Activated naive CD8-positive, alpha-beta T cell treated with anti-CD3 and anti-CD28 coated beads, Interleukin-2, amount 50 U/mL, for 16 hours (primary cell): ENCODE results near the gene TUBGCP2.
"Not testable (repeated sequence)": the region's sequence is repeated elsewhere in the genome, so short reads cannot be mapped to it uniquely, and the experiment has no call there.

Experiments used
- DNase-seq: peaks from one replicate; pipeline ENCODE4 v3.0.0-alpha.2; 2020; ENCODE audit warnings: low read depth, low spot score

The TUBGCP2 gene

DNA sequence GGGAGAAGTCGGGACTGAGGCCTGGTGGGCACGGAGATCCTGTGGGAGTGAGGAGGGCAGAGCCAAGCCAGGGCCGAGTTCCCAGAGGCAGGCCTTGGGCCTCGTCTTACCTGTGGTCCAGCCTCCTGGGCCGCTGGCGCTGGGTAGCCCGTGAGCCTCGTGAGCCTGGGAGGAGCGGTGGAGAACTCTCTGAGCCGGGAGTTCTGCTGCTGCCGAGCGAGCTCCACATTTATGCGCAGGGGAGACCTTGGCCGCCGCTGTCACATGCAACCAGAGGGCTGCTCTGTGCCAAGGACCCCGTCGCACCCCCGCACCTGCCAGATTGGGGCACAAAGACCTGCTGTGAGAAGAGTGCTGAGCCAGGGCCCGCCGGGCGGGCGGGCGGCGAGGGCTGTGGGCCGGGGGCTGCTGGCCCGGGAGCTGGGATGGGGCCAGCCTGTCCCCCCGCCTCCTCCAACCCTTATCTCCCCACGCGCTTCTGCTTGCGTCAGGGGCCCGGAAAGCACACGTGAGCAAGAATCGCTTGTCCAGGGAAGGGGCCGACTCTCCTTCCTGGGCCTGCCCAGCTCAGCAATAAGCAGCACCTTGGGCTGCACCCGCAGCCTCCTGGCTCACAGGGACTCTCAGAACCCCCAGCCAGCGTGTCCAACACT lies 60.9 kb downstream of the TUBGCP2 start:
- DNase-seq = no peak

DNA sequence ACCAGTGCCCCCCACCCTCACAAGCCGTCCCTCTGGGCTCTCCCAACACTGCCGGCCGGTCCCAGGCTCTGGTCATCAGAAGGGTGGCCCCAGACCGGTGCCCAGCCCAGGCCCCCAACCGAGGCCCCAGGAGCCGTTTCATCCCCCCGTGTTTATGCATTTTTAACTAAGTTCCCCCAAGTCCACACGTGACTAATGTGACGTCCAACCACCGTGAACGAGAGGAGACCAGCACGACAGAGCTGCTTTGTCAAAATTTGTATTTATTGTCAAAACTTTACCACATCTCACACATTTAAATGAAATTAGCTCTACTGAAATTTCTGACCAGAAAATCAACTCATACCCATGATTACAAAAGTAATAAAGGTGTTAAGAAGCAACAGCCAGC lies 62.4 kb downstream of the TUBGCP2 start:
- DNase-seq = no peak

DNA sequence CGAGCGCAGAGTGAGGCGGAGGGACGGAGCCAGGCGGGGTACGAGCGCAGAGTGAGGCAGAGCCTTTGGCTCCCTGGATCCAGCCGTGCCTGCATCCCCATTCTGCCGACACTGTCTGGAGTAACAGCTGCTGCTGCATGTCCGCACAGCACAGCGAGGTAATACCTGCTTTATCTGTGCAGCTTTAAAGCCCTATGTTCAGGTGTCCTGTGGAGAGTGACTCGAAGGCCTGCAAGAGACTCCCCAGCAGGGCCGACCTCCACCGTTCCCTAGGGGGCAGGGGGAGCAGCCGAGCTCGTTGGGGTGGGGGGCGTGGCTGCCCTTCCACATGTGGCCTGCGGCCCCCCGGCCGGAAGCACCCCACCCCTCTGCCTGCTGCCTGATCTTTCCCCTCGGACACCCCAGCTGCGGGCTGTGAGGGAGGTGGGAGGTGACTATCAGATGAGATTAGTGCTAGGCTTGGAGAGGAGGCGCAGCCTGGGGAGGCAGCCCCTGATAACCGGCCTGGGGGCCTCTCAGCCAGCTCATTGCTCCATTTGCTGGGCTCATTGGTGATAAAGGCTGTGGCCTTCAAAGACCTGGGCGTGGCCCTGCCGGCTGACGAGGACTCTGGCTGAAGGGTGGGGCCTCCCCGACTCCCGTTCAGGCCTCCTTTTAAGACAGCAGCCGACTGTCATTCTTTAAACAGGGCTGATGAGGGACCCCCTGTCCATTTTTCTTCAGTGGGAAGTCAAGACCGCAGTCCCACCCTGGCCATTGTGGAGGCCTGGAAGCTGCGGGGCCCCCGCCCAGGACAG lies 63.0 kb downstream of the TUBGCP2 start:
- DNase-seq = no peak

DNA sequence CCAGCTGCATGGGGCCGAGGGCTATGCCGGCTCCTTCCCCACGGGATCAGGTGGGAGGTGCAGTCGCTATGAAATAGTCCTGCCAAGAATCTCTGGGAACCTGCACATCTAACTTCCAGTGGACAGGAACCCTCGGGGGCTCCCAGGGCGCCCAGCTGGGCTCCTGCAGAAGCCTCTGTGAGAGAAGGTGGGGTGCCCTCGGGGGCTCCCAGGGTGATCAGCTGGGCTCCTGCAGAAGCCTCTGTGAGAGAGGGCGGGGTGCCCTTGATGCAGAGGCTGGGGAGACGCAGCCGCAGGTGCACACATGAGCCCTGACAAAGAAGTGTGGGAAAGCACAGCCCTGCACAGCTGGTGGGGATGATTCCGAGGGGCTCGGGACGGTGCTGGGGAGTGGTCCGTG lies 65.1 kb downstream of the TUBGCP2 start:
- DNase-seq = no peak

DNA sequence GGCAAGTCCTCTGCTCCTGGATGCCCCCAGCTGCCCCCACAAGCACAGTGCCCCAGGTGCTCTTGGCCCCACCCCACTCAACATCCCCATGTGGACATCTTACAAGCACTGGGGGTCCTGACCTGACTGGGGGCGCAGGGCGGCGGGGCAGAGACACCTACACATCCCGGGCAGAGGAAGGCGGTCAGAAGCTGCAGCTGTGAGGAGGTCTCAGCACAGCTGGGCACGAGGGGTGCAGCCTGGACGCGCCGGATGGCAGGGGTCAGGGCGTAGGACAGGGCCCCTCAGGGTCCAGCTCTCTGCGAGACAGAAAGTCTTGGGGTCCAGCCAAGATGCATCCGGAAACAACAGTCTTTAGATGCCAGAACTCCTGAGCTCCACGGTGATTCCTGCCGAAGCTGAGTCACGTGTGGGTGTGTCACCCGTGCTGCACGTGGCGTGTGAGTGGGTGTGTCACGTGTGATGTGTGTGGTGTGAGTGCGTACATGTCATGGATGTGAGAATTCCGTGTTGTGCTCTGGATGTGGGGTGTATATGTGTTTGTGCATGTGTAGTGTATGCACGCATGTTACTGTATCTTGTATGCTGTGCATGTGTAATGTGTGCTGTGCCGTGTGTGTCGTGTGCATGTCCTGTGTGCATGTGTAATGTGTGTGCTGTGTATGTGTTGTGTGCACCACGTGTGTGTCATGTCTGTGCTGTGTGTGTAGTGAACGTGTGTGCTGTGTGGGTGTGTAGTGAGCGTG lies 65.9 kb downstream of the TUBGCP2 start:
- DNase-seq = no peak

DNA sequence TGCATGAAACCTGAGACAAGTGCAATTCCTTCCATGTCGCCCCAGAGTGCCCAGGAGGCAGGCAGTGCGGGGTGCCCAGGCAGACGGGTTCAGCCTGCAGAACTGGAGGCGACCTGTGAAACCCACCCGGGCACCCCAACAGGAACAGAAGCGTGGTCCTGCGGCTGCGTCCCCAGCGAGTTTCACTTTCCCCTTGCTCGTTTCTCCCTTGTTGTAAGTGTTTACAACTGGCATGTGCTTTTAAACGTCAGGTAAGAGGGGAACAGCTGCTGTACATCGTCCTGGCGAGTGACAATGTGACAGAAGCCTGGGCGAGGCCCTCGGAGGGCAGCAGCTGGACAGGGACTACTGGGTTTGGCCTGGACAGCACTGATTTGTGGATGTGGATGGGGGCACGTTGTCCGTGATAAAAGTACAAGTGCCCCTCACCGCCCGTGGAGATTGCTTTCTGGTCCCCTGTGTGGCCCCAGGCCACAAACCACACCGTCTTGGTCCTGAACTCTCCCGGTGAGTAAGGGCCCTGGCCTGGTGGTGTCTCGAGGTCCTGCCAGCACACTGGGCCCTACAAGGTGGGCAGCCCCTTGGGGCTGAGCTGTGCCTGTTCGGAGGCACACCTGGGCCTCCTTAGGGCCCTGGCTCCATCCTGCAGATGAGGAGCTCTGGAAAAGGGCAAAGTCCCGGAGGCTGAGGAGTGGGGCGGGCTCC lies 67.0 kb downstream of the TUBGCP2 start:
- DNase-seq = no peak

DNA sequence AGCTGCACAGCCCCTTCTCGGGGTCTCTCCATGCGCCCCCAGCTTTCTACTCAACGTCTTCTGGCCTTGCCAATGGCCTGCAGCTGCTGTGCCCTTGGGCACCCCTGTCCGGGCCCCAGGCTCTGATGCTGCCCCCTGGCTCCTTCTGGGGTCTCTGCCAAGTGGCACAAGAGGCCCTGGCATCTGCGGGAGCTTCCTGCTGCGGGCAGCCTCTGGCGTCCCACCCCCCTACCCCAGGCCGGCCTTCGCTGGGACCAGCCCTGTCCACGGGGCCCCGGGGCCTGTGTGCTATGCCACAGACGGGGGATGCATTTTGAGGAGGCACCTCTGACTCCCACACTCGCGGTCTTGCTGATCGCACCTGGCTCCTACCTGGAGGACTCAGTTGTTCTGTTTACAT lies 68.7 kb downstream of the TUBGCP2 start:
- no peak for DNase-seq

DNA sequence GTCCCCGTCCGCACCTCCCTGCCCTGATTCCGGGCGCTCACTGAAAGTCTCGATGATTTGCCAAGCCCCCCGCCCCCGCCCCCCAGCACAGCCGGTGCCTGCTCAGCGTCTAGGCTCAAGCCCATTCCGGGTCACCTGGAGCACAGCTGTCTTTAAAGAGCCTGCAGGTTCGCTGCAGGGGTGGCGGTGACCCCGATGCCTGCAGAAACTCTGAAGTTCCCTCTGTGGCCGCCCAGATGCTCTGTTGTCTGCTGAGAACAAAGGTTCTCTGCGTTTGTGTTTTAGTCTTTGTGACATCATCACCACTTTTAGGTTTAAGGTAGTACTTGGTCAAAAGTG lies 70.2 kb downstream of the TUBGCP2 start:
- DNase-seq = no peak

DNA sequence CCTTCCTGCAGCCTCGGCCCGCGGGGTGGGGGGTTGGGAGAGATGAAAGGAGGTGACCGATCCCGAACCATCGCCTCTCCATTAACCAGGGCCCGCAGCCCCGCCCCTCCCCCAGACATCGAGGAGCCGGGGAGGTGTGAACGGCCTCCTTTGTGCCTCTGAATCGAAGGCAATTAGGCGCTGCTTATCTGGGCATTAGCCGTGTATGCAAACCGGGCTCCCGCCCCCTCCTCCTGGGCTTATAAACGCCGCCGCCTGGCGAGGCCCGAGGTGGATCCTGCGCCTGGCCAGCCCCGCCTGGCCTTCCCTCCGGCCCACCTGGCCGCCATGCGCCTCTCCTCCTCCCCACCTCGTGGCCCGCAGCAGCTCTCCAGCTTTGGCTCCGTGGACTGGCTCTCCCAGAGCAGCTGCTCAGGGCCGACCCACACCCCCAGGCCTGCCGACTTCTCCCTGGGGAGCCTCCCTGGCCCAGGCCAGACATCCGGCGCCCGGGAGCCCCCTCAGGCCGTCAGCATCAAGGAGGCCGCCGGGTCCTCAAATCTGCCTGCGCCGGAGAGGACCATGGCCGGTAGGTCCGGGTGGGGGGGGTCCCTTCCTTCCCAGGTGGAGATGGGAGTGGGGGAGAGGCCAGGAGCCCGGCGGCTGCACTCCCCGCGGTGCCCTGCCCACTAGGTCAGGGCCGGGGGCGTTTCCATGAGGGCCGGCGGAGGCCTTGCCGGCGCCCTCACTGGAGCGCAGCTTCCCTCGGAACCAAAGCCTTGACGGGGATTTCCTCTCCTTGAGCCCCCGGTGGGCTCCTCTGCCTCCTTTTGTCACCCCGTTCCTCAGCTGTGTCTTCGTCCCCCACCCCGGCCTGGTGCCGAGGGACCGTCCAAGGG lies 70.8 kb downstream of the TUBGCP2 start, which contains the start of gene VENTX:
Gene VENTX, plus strand, starts transcription at position 268 of the 878 bp plus-strand sequence. Its CDS starts 60 bp downstream, at position 328.
- DNase-seq = no peak

DNA sequence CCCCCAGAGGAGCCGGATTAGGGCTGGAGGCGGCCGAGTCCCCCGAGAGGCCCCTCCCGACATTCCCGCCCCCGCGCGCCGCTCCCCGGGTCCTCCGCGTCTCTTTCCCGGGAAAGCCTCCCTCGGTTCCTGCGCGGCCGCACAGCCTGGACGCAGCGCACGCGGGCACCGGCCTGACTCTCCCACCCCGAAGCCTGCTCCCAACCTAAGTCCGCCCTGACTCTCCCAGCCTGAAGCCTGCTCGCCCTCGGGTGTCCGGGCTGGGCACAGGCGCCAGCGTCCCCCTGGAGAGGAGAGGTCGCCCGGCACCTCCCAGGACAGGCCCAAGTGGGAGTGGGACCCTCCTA lies 71.5 kb downstream of the TUBGCP2 start:
- no peak for DNase-seq

DNA sequence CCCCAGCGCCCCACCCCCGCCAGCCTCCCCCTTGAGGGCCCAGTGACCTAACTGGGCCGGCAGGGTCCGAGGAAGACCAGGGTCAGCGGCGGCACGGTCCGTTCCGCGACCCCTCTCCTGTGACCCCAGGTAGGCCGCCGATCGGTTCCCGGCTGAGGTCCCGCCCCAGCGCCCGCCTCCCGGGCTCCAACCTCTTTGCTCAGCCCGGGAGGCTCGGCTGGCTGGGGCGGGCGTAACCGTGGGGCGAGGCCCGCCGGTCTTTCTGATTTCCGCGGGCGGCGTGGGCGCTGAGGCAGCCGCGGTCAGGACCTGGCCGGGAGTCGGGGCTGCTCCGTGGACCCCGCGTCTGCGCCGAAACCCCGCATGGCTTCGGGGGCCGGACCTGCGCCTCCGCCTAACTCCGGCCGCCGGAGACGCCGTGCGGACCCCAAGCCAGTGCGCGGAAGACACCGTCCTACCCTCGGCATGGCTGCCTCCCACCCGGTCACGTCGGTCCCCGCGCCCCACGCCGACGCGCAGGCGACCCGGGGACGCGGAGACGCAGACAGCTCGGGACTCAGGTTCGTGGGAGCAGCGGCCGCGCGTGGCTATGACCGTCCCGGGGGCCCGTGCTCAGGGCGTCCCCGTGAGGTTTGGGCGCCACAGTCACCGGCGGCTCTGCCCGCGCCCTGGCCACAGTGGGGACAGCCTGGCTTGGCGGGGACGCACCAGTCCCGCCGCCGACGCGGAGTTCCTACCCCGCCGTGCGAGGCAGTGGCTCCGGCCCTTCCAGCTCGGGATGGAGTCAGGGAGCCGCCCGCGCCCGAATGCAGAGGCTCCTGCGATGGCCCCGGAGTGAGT lies 72.1 kb downstream of the TUBGCP2 start:
- no peak for DNase-seq

DNA sequence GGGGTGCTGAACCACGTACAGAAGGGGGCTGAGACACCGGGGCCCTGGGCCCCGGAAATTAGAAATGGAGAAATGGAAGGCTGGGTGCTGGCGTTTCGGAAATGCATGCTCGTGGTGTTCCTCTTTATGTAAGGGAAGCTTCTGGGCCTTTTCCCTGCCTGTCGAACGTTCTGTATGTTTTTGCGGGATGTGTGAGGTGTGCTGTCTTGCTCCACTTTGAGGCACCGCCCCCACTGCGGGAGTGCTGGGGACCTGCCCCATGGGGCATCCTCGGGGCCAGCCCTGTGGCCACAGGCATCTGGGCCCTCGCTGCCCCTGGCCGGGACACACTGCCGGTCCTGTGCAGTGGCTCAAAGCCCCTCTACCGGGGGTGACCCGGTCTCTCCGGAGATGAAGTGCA lies 72.7 kb downstream of the TUBGCP2 start:
- no peak for DNase-seq

DNA sequence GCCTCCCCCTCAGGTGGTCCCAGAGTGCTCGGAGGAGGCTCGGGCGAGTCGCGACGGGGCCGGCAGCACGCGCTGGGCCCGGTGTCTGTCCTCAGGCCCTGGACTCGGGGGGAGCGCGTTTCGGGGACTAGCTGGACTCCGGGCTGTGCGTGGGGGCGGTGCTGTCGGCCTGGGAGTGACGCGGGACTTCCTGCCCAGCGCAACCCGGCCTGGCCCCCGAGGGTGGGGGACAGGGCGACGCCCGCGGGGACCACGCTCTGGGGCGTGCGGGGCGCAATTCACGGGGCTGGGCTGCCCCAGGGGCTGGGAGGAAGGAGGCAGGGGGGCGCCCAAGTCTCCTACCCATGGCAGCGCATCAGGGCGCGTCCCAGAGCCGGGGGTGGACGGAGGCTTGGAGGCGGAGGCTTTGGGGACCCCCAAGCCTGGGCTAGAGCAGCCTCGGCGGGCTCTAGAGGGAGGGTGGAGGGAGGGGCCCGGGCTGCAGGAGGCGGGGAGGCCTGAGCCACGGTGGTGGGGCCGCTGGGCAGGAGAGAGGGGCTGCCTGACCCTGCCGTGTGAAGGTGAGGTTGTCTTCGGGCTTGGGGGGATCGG lies 73.3 kb downstream of the TUBGCP2 start:
- no peak for DNase-seq

DNA sequence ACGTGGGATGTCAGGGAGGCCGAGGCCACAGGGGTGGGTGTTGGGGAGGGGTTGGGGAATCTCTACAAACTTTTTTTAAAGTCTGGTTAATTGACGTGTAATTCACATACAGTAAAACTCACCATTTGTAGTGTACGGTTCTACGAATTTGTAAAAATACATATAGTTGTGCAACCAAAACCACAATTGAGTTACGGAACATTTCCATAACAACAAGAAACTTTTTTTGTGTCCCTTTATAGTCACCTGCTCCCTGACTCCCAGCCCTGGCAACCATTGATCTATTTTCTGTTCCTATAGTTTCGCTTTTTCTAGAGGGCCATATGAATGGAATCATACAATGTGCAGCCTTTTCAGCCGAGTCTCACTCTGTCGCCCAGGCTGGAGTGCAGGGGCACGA lies 73.9 kb downstream of the TUBGCP2 start:
- not testable (repeated sequence) for DNase-seq

DNA sequence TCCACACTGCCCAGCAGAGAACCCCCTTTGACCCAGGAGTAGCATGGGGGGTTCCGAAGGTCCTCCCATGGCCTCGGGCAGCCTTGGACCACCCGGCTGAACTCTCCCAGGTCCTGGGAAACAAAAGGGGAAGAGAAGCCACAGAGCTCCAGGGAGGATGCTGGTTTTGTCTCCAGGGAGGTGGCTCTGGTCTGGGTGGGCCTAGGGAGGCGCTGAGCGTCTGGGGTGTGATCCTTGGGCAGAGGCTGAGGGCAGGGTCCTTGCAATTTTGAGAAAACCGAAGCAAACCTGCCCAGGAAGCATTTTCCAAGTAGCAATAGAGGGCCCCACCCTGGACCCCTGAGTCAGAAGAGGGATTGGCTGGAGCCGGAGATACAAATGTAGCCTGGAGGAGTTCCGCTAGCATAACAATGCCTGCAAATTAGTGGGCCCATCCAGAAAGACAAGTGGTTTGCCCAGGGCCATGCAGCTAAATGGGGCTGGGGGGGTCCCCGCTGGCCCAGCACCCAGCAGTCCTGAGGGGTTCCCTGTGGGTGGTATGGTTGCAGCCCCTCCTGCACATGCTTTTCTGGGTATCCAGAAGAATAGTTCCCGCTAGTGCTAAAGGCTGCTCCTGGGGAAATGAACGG lies 76.6 kb downstream of the TUBGCP2 start:
- DNase-seq = no peak

DNA sequence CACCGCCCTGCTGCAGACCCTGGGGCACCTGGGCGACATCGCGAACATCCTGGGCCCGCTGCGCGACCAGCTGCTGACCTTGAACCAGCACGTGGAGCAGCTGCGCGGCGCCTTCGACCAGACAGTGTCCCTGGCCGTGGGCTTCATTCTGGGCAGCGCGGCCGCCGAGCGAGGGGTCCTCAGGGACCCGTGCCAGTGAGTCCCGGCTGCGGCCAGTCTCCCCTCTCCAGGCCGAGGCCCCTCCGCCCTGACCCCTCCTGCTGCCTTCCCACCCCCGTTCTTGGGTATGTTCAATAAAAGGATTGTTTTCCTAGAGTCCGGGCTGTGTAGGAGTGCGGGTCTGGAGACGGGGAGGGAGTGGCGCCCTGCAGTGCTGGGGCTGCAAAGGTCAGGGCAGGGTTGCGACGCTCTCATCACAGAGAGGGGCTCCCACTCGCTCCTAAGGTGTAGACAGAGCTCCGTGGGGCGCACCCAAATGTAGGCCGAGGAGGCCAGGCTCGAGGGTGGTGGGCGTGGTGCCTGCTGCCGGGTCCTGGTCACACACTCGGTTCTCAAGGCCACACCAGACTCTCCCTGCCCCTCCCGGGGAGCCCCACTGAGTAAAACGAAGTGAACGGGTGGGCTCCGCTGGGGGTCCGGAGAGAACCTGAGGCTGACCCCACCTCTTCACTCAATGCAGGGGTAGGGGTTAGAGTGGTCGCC lies 77.3 kb downstream of the TUBGCP2 start:
- no peak for DNase-seq

DNA sequence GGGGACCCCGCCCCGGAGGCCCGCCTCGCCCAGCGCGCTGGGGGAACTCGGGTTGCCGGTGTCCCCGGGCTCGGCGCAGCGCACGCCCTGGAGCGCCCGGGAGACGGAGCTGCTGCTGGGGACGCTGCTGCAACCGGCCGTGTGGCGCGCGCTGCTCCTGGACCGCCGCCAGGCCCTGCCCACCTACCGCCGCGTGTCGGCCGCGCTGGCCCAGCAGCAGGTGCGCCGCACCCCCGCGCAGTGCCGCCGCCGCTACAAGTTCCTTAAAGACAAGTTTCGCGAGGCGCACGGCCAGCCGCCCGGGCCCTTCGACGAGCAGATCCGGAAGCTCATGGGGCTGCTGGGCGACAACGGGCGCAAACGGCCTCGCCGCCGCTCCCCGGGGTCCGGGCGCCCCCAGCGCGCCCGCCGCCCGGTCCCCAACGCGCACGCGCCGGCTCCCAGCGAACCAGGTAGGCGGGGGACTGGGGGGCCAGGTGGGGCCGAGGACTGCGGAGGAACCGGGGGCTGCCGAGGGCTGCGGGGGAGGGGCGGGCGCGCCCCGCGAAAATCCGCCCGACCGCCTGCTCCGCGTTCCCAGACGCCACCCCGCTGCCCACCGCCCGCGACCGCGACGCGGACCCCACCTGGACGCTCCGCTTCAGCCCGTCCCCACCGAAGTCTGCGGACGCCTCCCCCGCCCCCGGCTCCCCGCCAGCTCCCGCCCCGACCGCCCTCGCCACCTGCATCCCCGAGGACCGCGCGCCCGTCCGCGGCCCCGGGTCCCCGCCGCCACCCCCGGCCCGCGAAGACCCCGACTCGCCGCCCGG lies 78.1 kb downstream of the TUBGCP2 start:
- DNase-seq = no peak

DNA sequence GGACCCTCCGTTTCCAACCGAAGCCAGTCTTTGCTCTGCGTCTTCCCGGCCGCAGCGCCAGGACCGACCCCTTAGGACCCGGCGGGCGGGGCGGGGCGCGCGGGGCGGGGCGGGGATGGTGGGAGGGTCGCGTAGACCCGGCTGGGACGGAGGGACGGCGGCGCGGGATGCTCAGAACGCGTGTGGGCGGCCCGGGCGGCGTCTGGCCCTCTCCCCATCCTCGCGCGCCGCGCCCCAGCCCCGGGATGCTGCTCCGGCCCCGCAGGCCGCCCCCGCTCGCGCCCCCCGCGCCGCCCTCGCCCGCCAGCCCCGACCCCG lies 78.7 kb downstream of the TUBGCP2 start, which contains the start of gene UTF1:
Gene UTF1, plus strand, starts transcription at position 174 of the 318 bp plus-strand sequence. Its CDS starts 72 bp downstream, at position 246.
- no peak for DNase-seq
